ENCODE results near the gene ARID4B.
"Not testable (repeated sequence)": the region's sequence is repeated elsewhere in the genome, so short reads cannot be mapped to it uniquely, and the experiment has no call there.

Gene ARID4B

DNA sequence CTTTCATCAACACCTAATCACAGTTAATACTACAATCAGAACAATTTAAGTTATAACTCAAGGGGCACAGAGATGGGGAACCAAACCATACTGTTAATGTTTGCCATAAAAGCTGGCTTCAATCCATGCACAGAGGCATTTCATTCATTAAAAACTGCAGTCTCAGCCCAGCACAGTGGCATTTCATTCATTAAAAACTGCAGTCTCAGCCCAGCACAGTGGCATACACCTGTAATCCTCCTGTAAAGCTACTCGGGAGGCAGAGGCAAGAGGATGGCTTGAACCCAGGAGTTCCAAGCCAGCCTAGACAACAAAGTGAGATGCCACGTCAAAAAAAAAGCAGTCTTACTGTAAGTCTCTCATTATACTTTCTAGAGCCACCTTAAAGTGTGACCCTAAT lies 29.2 kb downstream of the ARID4B start:
- DNase-seq (ENCODE audit: low read depth), result no peak

DNA sequence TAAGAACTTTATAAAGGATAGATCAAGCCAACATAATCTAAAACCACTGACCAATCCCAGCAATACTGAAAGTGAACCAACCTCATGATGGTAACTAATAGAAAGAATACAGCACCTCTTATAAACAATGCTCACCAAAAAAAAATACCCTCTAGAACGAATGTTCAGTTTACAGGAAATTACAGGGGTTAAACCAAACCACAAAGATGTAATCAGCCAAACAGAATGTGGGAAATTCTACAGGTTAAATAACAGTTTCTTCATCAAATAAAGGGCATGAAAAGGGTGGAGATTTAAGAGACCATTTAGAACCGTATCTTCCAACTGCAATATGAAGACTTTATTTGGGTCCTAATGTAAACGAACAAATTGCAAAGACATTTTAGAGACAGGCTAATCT lies 30.4 kb downstream of the ARID4B start:
- no peak for DNase-seq (ENCODE audit: low read depth)

DNA sequence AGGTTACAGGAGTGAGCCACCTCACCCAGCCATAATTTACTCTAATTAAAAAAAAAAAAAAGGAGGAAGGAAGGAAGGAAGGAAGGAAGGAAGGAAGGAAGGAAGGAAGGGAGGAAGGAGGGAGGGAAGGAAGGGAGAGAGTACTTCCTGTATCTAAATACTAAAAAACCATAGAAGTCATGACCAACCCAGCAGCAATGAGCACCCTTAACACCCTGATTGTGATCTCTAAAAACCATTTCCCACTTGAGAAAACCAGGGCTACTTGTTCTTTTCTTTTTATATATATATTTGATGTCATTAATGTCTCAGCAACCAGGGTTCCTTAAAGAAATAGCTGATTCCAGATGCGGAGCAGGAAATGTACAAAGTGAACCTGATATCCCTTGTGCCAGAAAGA lies 31.2 kb downstream of the ARID4B start:
- no peak for DNase-seq (ENCODE audit: low read depth)

DNA sequence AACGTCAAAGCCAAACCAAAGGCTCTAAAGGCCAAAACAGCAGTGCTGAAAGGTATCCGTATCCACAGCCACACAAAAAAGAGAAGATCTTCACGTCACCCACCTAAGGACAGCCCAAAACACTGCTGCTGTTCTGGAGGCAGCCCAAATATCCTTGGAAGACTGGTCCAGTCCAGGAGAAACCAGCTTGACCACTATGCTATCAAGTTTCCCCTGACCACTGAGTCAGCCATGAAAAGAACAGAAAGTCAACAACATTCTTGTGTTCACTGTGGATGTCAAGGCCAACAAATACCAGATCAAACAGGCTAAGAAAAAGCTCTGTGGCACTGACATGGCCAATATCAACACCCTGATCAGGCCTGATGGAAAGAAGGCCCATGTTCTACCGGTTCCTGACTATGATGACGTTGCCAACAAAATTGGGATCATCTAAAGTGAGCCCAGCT lies 32.1 kb downstream of the ARID4B start:
- no peak for DNase-seq (ENCODE audit: low read depth)

DNA sequence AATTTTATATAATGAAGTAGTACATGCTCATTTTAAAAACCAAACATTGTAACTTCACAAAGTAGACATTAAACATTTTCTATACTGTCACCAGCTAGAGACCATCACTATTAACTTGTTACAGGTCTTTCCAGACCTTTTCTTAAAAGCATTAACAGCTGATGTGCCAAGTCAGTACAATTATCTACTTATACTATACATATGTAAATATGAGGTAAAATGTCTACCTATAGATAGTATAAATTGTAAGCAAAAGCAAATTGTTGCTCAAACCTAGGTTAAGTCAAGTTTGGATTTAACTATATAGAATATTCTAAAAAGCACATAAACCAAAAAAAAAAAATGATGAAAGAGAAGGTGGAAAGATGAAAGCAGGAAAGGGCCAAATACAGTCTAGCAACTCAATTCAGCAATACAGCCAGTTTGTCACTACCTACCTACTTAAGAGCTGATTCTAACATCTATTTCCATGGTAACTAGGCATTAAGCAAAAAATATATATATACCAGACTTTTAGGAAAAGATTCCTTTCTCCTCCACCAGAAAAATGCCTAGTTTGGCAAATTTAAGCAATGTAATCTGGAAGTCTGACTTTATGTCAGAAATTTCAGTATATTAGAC lies 34.5 kb downstream of the ARID4B start:
- no peak for DNase-seq (ENCODE audit: low read depth)

DNA sequence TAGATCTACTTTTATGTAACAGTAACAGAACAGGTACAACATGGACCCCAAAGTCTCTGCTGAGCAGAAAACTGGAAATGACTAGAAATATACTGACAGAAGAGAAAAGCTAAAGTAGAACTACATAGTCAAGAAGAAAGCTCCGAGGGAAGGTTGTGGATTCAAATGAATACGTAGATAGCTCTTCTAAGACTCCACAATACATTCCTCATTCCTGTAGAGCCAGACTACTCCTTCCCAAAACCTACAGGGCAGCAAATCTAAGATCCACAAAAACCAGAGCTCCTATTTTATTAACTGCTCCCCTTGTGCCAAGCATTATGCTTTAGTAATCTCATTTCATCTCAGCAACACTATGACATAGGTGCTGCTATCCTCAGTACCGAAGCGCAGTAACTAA lies 35.2 kb downstream of the ARID4B start:
- DNase-seq (ENCODE audit: low read depth), result no peak

DNA sequence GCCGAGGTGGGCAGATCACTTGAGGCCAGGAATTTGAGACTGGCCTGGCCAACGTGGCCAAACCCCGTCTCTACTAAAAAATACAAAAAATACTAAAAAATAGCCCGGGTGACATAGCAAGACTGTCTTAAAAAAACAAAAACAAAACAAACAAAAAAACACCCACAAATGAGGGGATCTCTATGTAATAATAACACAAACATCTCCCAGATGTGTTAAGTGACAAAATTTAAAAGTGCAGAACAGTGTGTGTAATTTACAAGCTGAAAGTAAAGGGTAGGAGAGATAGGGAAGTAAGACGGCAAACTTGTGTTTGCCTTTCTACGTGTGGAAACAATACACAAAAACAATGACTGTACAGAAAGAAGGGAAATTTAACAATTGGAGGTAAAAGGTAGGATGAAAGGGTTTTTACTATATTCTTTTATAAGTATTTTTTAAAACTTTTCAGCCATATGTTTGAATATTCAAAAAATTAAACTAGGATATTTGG lies 36.3 kb downstream of the ARID4B start:
- no peak for DNase-seq (ENCODE audit: low read depth)

DNA sequence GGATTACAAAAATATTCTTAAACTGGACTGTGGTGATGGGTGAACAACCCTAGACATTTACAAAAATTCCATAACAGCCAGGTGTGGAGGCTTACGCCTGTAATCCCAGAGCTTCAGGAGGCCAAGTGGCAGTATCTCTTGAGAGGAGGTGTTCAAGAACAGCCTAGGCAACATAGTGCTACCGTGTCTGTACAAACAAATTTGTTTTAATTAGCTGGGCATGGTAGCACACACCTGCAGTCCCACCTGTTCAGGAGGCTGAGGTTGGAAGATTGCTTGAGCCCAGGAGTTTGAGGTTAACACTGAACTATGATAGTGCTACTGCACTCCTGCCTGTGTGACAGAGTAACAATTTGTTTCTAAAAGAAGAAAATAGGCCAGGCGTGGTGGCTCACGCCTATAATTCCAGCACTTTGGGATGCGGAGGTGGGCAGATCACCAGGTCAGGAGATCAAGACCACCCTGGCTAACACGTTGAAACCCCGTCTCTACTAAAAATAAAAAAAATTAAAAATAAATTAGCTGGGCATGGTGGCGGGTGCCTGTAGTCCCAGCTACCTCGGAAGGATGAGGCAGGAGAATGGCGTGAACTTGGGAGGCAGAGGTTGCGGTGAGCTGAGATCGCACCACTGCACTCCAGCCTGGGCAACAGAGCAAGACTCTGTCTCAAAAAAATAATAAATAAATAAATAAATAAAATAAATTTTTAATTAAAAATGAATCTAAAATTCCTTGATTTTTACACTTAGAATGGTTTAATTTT lies 37.1 kb downstream of the ARID4B start:
- DNase-seq (ENCODE audit: low read depth), result no peak

DNA sequence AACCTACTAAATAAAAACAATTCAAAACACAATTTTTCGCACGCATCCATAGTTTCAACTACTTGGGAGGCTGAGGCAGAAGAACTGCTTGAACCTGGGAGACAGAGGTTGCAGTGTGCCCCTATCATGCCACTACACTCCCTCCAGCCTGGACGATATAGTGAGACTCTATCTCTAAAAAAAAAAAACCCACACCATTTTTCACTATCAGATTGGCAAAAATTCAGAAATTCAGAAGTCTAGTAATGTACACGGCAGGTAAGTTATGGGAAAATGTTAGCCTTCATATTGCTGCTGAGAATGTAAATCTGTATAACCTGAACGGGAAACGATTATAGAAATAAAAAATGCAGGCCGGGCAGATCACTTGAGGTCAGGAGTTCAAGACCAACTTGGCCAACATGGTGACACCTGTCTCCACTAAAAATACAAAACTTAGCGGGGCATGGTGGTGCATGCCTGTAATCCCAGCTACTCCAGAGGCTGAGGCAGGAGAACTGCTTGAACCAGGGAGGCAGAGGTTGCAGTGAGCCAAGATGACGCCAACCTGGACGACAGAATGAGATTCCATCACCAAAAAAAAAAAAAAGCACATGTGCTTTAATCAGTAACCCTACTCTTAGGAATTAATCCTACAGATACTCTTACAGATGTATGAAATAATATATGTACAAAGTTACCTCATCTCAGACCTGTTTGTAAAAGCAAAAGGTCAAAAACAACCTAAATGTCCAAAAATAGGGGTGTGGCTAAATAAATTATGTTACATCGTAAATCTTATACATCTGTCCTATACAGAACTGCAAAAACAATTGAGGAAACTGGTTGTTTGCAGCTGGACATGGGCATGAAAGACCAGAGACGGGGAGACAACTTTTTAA lies 37.9 kb downstream of the ARID4B start:
- DNase-seq (ENCODE audit: low read depth), result no peak

DNA sequence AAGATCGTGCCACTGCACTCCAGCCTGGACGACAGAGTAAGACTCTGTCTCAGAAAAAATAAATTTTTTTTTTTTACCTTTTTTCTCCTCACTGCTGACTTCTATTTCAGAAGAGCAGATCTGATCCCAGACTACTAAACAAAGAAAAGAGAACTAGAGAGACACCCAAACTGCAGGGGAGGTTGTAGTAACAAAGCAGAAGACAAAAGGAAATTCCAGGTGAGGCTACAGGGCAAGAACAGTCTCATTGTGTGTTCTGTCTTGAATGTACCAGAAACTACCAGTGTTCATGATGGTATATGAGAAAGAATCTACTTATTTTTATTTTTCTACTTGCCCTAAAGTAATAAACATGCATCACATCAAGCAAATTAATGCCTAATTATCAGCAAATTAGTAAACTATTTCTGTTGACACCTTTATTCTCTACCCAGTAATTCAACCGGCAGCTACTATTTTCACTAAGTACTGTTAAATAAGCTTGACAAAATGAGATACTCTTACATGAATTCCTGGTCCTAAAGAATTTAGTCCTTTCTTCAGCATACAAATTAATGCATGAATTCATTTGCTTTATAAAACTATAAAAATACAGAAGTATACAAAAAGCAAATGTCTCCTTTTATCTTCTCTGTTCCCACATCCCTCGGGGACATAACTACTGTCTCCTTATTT lies 40.6 kb downstream of the ARID4B start:
- DNase-seq (ENCODE audit: low read depth), result no peak

DNA sequence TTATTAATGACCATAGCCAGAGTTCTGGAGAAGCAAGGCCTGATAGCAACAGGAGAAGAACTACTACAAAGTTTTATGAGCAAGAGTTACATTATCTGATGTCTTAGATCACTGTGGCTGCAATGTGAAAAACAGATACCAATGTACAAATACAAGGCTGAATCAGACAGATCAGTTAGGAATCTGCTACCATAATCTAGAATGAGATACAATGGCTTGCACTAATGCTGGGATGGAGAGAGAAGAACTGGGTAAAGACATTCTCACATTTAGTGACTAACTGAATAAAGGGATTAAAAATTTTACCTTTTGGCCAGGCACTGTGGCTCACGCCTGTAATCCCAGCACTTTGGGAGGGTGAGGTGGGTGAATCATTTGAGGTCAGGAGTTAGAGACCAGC lies 41.3 kb downstream of the ARID4B start:
- DNase-seq (ENCODE audit: low read depth), result no peak

DNA sequence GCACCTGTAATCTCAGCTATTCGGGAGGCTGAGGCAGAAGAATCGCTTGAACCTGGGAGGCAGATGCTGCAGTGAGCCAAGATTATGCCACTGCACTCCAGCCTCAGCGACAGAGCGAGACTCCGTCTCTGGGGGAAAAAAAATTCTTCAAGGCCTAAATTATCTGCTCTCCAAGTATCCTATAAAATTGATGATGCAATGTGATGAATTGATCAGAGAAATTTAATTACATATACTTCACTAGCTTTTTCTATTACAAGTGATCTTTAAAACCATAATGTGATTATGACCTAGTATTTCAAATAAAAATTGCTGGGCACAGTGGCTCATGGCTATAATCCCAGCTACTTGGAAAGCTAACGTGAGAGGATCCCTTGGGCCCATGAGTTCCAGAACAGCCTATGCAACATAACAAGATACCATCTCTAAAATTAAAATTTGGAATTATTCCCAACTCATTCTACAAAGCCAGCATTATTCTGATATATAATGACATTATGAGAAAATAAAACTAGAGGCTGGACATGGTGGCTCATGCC lies 43.7 kb downstream of the ARID4B start:
- no peak for DNase-seq (ENCODE audit: low read depth)

DNA sequence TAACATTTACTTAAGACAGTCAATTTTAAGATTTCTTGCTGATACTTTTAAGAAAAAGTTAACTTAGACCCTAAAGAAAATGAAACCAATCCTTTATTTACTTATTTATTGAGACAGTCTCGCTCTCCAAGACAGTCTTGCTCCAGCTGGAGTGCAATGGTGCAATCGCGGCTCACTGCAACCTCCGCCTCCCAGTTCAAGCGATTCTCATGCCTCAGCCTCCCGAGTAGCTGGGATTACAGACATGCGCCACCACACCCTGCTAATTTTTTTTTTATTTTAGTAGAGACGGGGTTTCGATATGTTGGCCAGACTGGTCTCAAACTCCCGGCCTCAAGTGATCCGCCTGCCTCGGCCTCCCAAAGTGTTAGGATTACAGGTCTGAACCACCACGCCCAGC lies 44.3 kb downstream of the ARID4B start:
- DNase-seq (ENCODE audit: low read depth), result not testable (repeated sequence)

DNA sequence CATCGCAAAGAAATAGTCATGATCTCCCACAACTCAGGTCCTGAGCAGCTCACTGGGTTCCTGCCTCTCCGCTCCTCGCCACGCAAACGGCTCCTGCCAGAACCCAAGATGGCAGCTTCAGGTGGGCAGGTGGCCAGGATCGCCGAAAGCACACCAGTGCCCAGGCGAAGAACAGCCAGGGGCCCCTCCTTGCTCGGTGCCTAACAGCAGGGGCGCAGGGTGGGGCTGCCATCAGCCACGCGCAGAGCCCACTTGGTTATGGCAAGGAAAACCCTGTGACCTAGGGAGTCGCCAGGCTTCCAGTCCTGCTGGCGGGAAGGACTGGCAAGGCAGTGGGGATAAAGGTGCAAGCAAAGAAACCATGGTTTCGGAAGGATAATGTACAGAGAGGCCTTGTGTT lies 47.5 kb downstream of the ARID4B start:
- no peak for DNase-seq (ENCODE audit: low read depth)

DNA sequence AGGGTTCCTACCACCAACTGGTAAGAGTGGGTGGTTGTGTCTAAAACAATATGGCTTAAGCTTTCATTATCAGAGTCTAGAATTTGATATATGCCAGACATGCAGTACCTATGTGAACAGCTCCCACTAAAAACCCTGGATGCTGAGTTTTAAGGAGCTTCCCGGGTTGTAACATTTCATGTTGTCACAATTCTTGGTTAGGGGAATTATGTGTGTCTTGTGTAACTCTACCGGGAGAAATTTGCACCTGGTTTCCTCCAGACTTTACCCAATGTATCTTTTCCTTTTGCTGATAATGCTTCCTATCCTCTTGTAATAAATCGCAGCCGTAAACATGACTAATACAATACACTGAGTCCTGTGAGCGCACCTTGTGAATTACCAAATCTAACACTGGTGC lies 48.3 kb downstream of the ARID4B start:
- DNase-seq (ENCODE audit: low read depth), result no peak

DNA sequence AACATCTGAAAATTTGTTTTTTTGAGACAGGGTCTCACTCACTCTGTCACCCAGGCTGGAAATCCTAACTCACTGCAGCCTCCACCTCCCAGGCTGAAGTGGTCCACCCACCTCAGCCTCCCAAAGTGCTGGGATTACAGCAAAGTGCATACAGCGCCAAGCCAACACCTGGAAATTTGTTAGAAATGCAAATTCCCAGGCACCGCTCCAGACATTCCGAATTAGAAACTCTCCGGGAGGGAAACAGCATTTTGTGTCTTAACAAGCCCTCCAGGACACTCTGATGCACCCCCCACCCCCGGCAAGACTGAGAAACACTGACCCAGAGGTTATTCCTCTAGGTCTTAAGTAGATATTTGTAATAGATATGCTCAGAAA lies 49.1 kb downstream of the ARID4B start:
- DNase-seq (ENCODE audit: low read depth), result no peak

DNA sequence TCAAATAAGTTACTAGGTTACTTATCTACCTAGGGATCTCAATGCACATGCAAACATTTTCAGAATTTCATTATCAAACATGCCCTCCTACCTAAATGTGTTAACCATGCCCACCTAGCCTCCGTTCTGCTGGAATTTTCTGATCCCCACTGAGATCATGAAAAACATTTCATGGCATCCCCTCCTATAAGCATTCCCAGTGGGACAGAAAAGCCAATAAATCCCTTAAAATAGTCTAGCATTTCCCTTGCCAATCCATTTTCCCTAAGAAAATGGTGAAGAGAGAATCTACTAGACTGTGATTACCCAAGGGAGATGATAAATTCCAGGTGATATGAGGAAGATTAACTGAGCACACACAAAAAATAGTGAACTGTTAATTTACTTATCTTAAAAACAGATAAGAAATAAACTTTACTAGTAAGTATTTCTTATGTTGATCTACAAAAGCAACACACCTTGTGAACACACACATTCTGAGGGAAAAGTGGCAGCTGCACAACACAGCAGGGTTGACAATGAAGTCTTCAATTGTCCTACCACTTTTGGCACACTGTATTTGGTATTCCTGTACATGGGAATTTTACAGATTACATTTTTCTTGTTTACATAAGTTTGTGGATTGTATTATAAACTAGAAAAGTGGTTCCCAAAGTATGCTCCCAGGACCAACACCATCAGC lies 49.6 kb downstream of the ARID4B start:
- no peak for DNase-seq (ENCODE audit: low read depth)

DNA sequence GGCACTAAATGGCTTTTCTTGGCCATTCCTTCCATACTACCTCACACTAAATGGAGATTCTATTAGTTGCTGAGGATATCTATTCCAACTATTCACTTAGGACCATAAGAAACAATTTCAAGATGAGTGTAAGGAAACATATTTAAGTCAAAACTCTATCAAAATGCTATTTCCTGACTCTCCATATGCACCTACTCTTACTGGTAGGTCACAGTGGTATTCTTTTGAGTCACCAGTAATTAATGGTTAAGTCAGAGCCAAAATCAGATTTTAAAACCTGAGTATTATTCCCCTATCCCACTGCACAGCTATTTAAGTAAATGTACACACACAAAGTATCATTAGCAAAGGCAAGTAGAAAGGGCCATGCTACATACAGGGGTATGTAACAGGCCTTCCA lies 50.3 kb downstream of the ARID4B start:
- no peak for DNase-seq (ENCODE audit: low read depth)

DNA sequence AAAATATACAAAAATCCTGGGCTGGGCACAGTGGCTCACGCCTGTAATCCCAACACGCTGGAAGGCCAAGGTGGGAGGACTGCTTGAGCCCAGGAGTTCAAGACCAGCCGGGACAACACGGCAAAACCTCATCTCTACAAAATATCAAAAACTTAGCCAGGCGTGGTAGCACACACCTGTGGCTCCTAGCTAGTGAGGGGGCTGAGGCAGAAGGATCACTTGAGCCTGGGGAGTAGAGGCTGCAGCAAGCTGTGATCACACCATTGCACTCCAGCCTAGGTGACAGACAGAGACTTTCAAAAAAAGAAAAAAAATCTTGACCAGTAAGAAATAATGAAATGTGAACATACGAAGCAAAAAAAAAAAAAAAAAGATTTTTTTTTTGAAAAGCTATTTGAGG lies 52.1 kb downstream of the ARID4B start:
- DNase-seq (ENCODE audit: low read depth), result no peak

DNA sequence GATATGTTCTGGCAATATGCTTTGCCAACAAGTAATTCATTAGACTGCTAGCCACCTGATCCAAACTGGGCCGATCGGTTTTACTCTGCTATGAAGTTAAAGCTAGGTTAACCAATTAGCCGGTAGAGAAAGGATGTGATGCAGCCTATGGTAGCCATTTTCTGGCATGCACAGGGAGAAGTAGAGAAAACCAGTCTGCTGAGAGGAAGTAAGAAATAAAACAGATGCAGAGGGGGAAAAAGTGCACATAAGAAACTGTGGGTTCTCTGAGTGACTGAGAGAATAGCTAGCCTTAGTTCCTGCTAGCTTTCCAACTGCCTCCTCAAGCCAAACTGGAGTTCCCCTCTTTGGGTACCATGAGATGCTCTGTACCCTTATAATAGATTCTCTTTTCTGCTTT lies 52.8 kb downstream of the ARID4B start:
- DNase-seq (ENCODE audit: low read depth), result no peak

DNA sequence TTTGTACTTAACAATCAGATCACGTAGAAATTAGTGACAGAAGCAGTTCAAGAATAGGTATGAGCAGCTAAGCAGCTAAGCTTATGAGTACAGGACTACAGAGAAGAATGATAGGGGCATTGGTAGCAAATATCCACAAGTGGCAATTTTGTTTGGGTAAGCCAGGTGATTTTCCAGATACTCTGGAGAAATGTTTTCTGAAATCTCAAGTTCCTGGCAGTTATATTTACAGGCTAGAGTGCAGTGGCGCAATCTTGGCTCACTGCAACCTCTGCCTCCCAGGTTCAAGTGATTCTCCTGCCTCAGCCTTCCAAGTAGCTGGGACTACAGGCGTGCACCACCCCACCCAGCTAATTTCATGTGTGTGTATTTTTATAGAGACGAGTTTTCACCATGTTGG lies 55.1 kb downstream of the ARID4B start:
- DNase-seq (ENCODE audit: low read depth), result no peak
